ENCODE measurements around the gene FIBP. TPM values are rescaled to one million over a fixed set of nuclear protein-coding genes. Genes with fewer than 3 reads are reported as not detected.

FIBP gene
- total RNA-seq, 1 donor from 2014 or later: 103 TPM

- FAIRE-seq (no peak), DNase-seq (ENCODE audit: low read depth) (no peak)
- Histone ChIP-seq H3K36me3 (ENCODE audit: control insufficient read depth, insufficient read depth, low read length) (peaks cover 26% of the 10 kb centered on the region), H3K27me3 (ENCODE audit: control insufficient read depth, insufficient read depth, low read length) (no peaks in the 10 kb centered on the region), H3K4me3 (ENCODE audit: low read depth, low read length) (no peak overlapping the region)
- TF ChIP-seq CTCF (IDR thresholded peaks at IDR 0.05; ENCODE audit: insufficient read depth, low read length, severe bottlenecking): no peak
These were observed 20.1 kb downstream of the FIBP start for GRCh38 chr11:65868076-65868667.

GRCh38 chr11:65867284-65868071, 20.8 kb downstream of the FIBP start:
- no peak for FAIRE-seq
- no peak for DNase-seq (ENCODE audit: low read depth)
- Histone ChIP-seq H3K4me3 (ENCODE audit: low read depth, low read length) (no peak overlapping the region), H3K36me3 (ENCODE audit: control insufficient read depth, insufficient read depth, low read length) (peaks cover 32% of the 10 kb centered on the region), H3K27me3 (ENCODE audit: control insufficient read depth, insufficient read depth, low read length) (no peaks in the 10 kb centered on the region)
- no peak for TF ChIP-seq CTCF (IDR thresholded peaks at IDR 0.05; ENCODE audit: insufficient read depth, low read length, severe bottlenecking)

GRCh38 chr11:65866509-65867283, 21.6 kb downstream of the FIBP start:
- peaks cover 38% of the 10 kb centered on the region for H3K36me3 ChIP-seq (ENCODE audit: control insufficient read depth, insufficient read depth, low read length)
- DNase-seq (ENCODE audit: low read depth): no peak
- H3K27me3 ChIP-seq (ENCODE audit: control insufficient read depth, insufficient read depth, low read length): no peaks in the 10 kb centered on the region
- no peak for FAIRE-seq
- no peak overlapping the region for H3K4me3 ChIP-seq (ENCODE audit: low read depth, low read length)
- no peak for TF ChIP-seq CTCF (IDR thresholded peaks at IDR 0.05; ENCODE audit: insufficient read depth, low read length, severe bottlenecking)

- Histone ChIP-seq H3K36me3 (ENCODE audit: control insufficient read depth, insufficient read depth, low read length) (peaks cover 40% of the 10 kb centered on the region), H3K27me3 (ENCODE audit: control insufficient read depth, insufficient read depth, low read length) (no peaks in the 10 kb centered on the region), H3K4me3 (ENCODE audit: low read depth, low read length) (no peak overlapping the region)
- no peak for FAIRE-seq
- no peak for DNase-seq (ENCODE audit: low read depth)
- TF ChIP-seq CTCF (IDR thresholded peaks at IDR 0.05; ENCODE audit: insufficient read depth, low read length, severe bottlenecking): no peak
These were observed 22.6 kb downstream of the FIBP start for GRCh38 chr11:65865550-65866172.

GRCh38 chr11:65864706-65865471, 23.4 kb downstream of the FIBP start:
- Histone ChIP-seq H3K27me3 (ENCODE audit: control insufficient read depth, insufficient read depth, low read length) (no peaks in the 10 kb centered on the region), H3K36me3 (ENCODE audit: control insufficient read depth, insufficient read depth, low read length) (peaks cover 40% of the 10 kb centered on the region), H3K4me3 (ENCODE audit: low read depth, low read length) (no peak overlapping the region)
- DNase-seq (ENCODE audit: low read depth): no peak
- FAIRE-seq: no peak
- TF ChIP-seq CTCF (IDR thresholded peaks at IDR 0.05; ENCODE audit: insufficient read depth, low read length, severe bottlenecking): no peak

Measured in bronchial epithelial cell (primary cell).